NK-92 (cell line): ENCODE measurements around the gene PPP1CB.

ENCODE experiments used
- DNase-seq: peaks from one replicate; lab custom pipeline; 2025; ENCODE audit not compliant: unreplicated experiment; lab: John Stamatoyannopoulos, UW

Gene PPP1CB

DNA sequence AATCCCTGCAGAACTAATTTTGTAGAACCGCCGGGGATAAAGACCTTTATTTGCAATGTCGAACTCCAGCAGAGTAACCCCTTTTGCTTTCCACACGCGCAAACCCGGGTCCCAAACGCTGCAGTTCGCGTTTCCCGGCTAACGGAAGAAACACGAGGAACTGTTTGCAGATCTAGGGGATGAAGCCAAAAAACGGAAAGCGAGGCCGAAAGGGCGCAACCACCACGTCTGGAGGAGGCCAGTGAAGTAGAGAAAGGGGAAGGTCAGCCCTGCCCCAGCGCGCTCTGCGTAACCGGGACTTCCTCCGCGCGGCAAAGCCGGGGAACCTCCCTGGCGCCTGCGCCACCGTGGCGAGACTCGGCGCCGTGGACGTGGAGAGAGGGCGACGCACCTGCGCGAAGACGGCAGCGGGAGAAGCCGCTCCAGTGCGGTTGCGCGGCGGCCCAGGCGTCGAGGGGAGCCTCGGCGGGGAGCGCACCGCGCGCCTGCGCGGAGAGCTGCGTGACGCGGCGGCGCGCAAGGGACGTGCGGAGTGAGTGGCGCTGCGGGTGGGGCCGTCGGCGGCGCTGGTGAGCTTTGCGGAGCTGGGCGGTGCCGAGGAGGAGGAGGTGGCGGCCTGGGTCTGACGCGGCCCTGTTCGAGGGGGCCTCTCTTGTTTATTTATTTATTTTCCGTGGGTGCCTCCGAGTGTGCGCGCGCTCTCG lies at the start of gene PPP1CB:
PPP1CB (plus strand) TSS at position 579 of the 704 bp plus-strand sequence. CDS start 295 bp downstream, outside the sequence.
- peak; percentile 73 for DNase-seq

- DNase-seq: no peak
These were observed 49.2 kb upstream of the PPP1CB start for GRCh38 chr2:28702415-28702861.

DNA sequence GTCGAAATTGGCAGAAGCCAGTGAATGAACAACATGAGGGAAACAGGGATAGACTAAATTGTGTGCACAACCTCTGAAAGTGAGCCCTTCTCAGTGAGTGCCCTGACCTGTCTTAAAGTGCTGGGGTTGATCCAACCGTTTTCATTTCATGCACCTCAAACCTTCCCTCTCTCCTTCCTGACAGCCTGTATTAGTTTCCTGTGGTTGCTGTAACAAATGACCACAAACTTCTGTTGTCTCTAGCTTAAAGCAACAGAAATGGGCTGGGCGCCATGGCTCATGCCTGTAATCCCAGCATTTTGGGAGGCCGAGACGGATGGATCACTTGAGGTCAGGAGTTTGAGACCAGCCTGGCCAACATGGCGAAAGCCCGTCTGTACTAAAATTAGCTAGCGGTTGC lies 48.8 kb upstream of the PPP1CB start:
- DNase-seq: no peak

DNA sequence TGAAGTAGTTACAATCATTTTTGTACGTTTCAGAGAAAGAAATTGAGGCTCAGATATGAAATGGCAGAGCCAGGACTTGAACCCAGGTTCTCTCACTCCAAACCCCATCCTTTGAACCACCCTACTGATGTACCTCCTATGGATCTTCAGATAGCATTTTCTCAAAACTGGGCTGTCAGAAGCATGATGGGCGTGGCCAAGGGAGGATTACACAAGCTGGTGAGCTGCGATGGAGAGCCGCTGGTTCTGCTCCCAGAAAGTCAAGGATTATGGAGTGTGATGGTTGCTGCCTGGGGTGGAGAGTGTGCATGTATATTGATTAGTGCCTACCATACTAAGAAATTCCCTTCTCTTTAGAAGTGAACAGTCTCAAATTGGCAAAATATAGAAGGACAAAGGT lies 47.0 kb upstream of the PPP1CB start:
- no peak for DNase-seq

- DNase-seq: no peak
These were observed 45.7 kb upstream of the PPP1CB start for GRCh38 chr2:28705751-28706440.

- no peak for DNase-seq
These were observed 44.0 kb upstream of the PPP1CB start for GRCh38 chr2:28707592-28707991.

GRCh38 chr2:28709101-28709500 lies 42.5 kb upstream of the PPP1CB start:
- no peak for DNase-seq

- DNase-seq: no peak
These were observed 41.1 kb upstream of the PPP1CB start for GRCh38 chr2:28710545-28710944.

DNA sequence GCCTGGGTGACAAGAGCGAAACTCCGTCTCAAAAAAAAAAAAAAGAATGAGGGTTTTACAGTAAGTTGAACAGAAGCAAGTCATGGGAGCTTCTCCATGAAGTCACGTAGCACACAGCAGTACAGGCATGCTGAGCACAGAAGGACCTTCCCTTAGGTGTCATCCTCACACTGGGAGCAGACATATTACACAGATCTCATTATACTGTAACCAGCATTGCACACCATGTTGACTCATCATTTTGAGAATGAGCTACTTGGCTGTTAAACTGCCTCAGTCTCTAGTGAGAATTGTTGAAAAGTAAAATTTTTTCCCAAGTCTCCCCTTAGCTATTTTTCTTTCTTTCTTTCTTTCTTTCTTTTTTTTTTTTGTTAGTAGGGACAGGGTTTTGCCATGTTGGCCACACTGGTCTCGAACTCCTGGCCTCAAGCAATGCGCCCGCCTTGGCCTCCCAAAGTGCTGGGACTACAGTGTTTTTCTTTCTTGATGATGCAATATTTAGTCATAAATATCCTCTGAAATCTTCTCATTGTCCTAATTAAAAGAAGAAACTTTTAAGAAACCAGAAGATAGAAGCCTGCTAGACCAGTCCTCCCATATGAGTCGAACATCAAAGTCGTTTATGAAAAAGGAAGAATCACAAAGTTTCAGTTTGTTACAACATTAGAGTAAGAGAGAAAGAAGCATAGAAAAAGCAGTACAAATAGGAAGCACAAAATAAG lies 37.9 kb upstream of the PPP1CB start:
- DNase-seq: no peak

DNA sequence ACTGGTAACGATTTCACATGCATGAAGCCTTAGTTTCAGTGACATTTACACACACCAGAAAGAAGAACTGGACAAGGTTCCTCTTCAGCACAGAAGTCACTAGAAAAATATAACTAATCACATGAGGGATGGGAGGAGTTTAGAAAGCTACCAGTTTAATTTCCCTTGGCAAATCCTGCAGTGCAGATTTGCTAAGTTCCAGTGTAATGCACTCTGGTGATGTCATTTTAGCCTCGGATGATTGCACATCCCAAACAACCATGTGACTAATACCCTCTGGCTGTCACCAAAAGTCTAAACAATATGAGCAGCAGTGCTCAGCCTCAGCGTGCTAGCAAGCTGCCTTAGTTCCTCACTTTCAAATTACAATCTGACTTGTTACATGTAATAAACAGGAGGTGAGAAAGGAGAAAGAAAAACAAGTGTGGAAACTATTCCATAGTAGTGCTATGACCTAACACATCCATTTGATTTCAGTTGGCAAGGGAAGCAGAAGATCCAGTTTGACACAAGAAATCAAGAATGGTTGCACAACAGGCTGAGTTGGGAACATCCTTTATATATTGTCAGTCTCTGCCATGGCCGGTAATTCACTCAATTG lies 35.3 kb upstream of the PPP1CB start:
- no peak for DNase-seq

GRCh38 chr2:28717339-28717758 lies 34.3 kb upstream of the PPP1CB start:
- no peak for DNase-seq

DNA sequence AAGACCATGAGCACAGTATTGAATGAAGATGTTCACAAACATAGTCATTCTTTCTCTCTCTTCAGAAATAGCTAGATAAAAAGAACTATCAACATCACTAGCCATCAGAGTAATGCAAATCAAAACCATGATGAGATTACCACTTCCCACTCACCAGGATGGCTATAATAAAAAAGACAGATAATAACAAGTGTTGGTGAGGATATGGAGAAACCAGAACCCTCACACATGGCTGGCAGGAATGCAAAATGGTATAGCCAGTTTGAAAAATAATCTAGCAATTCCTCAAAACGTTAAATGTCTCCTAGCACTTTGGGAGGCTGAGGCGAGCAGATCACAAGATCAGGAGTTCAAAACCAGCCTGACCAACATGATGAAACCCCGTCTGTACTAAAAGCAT lies 31.3 kb upstream of the PPP1CB start:
- no peak for DNase-seq

GRCh38 chr2:28721601-28722191 lies 29.9 kb upstream of the PPP1CB start:
- no peak for DNase-seq

GRCh38 chr2:28725021-28725711 lies 26.5 kb upstream of the PPP1CB start:
- no peak for DNase-seq

GRCh38 chr2:28726177-28726576 lies 25.5 kb upstream of the PPP1CB start:
- DNase-seq: no peak

- no peak for DNase-seq
These were observed 21.9 kb upstream of the PPP1CB start for GRCh38 chr2:28729698-28730097.

DNA sequence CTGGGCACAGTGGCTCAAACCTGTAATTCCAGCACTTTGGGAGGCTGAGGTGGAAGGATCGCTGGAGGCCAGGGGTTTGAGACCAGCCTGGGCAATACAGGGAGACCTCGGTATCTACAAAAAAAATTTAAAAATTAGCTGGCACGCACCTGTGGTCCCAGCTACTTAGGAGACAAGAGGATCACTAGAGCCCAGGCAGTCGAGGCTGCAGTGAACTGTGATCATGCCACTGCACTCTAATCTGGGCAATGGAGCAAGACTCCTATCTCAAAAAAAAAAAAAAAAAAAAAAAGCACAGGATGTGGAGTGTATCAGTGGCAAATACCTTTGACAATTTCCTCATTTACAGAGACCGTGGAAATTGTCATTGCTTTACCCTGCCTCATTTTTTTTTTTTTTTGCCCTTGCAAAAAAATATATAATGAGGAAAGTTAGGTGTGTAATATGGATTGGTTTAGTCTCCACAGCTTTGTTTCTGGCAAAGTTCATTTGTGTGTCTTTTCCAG lies 20.9 kb upstream of the PPP1CB start:
- DNase-seq: no peak

- DNase-seq: no peak
These were observed 16.1 kb upstream of the PPP1CB start for GRCh38 chr2:28735511-28735910.

DNA sequence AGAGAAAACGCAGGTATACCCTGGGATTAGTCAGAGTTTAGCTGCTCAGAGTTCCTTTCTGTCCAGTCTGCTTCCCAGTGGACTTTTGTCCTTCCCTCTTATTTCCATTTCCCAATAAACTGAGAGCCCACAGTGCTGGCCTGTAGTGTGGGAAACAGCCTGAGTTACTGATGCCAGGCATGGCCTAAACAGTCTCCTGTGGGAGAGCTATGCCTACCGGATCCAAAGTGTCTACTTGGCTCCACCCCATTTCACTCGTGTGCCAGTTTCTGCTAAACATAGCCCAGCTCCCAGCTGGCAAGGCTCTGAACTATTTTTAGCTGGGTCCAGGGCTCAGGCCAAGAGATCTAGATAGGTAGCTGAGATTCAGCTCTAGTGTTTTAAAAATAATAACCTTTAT lies 15.6 kb upstream of the PPP1CB start:
- no peak for DNase-seq

DNA sequence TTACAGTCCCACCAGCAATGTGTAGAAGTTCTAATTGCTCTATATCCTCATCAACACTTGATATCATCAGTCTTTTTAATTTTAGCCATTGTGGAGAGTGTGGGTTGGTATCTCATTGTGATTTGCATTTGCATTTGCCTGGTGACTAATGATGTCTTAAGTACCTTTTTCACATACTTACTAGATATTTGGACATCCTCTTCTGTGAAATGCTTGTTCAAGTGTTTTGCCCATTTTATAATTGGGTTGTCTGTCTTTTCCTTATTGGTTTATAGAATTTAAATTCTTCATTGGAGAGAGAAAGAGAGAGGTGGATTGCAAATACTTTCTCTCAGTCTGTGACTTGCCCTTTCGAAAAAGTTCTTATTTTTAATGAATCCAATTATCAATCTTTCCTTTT lies 14.0 kb upstream of the PPP1CB start:
- DNase-seq: no peak
